GM20000 (cell line): Measurements from ENCODE around the gene GSAP.

Experiments
- DNase-seq: peaks from one replicate; pipeline ENCODE4 v3.0.0; 2012; ENCODE audit warnings: low spot score
- TF ChIP-seq, protein P1 (sequence below): IDR thresholded peaks from 2 replicates; pipeline ENCODE4 v1.5.1; 2012; ENCODE audit warnings: mild to moderate bottlenecking, control low read depth; ENCODE audit errors: extremely low read depth, missing control alignments

The GSAP gene

DNA sequence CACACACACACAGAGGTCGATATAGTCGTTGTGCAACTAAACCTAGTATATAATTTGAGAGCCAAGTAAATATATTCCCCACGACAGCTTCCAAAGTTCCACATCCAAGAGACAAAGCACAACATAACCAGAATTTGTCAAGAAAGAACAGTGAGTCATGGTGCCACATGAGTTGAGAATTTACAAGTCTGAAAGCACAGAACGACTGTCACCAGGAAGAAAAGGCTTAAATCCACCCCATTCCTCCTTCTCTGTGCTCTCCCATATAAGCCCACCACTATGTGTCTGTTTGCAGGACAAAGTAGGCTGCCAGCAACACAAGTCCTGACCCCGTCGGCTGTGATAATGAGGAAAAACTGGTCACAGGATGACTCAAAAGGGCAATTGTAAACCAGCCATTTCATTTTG is 32.8 kb downstream of the GSAP start:
- TF ChIP-seq, protein P1, sequence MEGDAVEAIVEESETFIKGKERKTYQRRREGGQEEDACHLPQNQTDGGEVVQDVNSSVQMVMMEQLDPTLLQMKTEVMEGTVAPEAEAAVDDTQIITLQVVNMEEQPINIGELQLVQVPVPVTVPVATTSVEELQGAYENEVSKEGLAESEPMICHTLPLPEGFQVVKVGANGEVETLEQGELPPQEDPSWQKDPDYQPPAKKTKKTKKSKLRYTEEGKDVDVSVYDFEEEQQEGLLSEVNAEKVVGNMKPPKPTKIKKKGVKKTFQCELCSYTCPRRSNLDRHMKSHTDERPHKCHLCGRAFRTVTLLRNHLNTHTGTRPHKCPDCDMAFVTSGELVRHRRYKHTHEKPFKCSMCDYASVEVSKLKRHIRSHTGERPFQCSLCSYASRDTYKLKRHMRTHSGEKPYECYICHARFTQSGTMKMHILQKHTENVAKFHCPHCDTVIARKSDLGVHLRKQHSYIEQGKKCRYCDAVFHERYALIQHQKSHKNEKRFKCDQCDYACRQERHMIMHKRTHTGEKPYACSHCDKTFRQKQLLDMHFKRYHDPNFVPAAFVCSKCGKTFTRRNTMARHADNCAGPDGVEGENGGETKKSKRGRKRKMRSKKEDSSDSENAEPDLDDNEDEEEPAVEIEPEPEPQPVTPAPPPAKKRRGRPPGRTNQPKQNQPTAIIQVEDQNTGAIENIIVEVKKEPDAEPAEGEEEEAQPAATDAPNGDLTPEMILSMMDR = no peak
- DNase-seq = no peak

GRCh38 chr7:77382532-77382931 is 33.6 kb downstream of the GSAP start:
- TF ChIP-seq, protein P1 = no peak
- DNase-seq = no peak

DNA sequence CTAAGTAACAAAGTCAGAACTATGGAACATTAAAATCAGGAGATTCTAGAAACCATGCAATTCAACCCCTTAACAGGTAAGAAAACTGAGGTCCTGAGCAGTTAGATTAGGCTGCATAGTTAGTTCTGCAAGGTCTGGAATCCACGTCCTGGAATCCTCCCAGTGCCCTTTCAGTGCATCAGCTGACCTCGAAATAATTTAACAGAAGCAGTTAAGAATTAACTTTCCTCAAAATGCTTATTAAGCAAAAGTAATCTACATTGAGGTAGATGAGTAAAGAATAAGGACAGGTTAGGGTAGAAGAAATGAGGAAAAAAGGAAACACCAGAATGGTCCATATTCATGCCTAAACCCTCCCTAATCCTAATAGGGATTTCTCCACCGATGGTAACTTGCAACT is 37.6 kb downstream of the GSAP start:
- TF ChIP-seq, protein P1 = no peak
- no peak for DNase-seq

DNA sequence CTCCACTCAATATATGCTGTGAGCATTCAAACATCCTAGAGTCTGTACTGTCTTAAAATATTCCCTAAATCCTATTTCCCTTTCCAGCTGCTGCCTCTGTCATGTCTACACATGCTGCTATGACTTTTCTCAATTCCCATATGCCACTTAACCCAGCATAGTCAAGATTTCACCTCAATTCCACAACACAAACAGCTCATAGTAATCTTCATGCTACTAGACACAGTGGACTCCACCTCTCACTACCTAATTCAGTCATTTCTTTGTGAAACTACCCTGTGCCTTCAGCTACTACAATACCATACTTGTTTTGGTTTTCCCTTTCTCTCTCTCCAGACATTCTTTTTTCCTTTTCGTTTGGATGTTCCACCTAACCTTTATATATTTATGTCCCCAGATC is 45.5 kb downstream of the GSAP start:
- no peak for DNase-seq
- TF ChIP-seq, protein P1 = no peak

DNA sequence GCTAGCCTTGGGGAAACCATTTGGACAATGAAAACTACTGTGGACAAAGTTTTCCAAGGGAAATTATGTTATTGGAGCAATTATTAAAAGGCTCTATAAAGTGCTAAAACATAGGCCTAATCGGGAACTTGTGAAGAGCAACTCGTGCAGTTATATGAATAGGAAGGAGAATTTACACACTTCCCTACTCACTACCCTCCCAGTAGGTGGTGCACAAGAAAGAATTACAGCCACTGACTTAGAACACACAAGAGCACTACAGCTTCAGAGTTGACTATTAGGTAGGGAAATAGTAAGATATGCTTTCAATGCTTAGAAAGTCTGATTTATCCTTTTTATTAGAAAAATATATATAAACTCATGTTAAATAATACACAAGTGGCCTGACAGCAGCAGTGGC is 47.2 kb downstream of the GSAP start:
- DNase-seq = peak; percentile 6

GRCh38 chr7:77367976-77368375 is 48.2 kb downstream of the GSAP start:
- TF ChIP-seq, protein P1 = no peak
- DNase-seq = no peak

More for the DNA sequence above, 47.2 kb downstream of the GSAP start:
- TF ChIP-seq, protein P1 = no peak

DNA sequence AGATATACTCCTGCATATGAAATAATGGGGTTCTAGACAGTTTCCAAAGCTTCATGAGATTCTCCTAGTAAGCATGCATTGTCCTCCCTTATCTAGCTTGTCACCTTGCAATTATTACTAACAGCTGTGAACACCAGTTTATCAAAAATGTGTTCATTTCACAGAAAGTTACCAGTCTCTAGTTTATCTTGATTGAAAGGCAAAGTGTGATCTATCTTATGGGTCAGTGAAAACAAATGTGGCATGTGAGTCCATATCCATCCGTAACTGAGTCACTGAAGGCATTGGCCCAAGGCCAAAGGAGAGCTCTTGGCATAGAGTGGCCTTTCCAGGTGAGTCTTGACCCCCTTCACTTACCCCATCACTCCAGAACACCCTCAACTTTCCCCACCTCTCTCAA is 53.2 kb downstream of the GSAP start:
- TF ChIP-seq, protein P1 = no peak
- no peak for DNase-seq

- no peak for DNase-seq
- TF ChIP-seq, protein P1 = no peak
Measured at GRCh38 chr7:77360969-77361368, 55.2 kb downstream of the GSAP start.
